PC-3 (cell line): ENCODE measurements around the gene PBX4. TPM values are rescaled to one million over a fixed set of nuclear protein-coding genes. Genes with fewer than 3 reads are reported as not detected.

Experiments used
- ATAC-seq: fragments of 200-7000 bp; cut with Tn5 transposase; 2 replicates; pipeline ENCODE4 v1.9.1; 2020; ENCODE audit warnings: mild to moderate bottlenecking, moderate library complexity
- BruUV-seq: library from RNA; stranded (reverse); fragments of 400-500 nt; replicated peaks from 2 replicates; lab custom pipeline; 2021; lab: Mats Ljungman, UMichigan
- CTCF ChIA-PET: fragments of 300-600 bp; sonication (Branson Sonifier 250); formaldehyde crosslinking; loops from one replicate; lab custom pipeline; 2022; ENCODE audit warnings: antibody characterized with exemption; lab: Charles Lee
- POLR2A ChIA-PET: fragments of 300-600 bp; sonication (Branson Sonifier 250); formaldehyde crosslinking; loops from one replicate; lab custom pipeline; 2022; ENCODE audit warnings: antibody characterized with exemption; ENCODE audit not compliant: unreplicated experiment; lab: Charles Lee
- DNase-seq: peaks from one replicate; pipeline ENCODE4 v3.0.0-alpha.2; 2015
- H2AFZ ChIP-seq: fragments of 300-600 bp; sonication (generic); 2 replicates; pipeline ENCODE4 v1.6.0; 2016; ENCODE audit warnings: antibody characterized with exemption, low read length
- H3F3A ChIP-seq: fragments of 300-600 bp; sonication (generic); one replicate; pipeline ENCODE4 v1.6.0; 2017; ENCODE audit warnings: antibody characterized with exemption, low read length, control low read depth, mild to moderate bottlenecking; ENCODE audit not compliant: unreplicated experiment
- H3K27ac ChIP-seq: fragments of 300-600 bp; sonication (generic); 2 replicates; pipeline ENCODE4 v1.5.1; 2016; ENCODE audit warnings: mild to moderate bottlenecking, low read length
- H3K27me3 ChIP-seq: fragments of 300-600 bp; sonication (generic); 2 replicates; pipeline ENCODE4 v1.6.1; 2016; ENCODE audit warnings: low read length, mixed read lengths
- H3K36me3 ChIP-seq: fragments of 300-600 bp; sonication (generic); 2 replicates; pipeline ENCODE4 v1.6.1; 2016; ENCODE audit warnings: low read depth, mixed run types, low read length, mixed read lengths
- H3K4me1 ChIP-seq: fragments of 300-600 bp; sonication (generic); 2 replicates; pipeline ENCODE4 v1.5.1; 2016; ENCODE audit warnings: low read length; ENCODE audit not compliant: insufficient read depth
- H3K4me2 ChIP-seq: fragments of 300-600 bp; sonication (generic); 2 replicates; pipeline ENCODE4 v1.6.0; 2016; ENCODE audit warnings: low read length
- H3K4me3 ChIP-seq: fragments of 300-600 bp; sonication (generic); 2 replicates; pipeline ENCODE4 v1.5.1; 2016; ENCODE audit warnings: mild to moderate bottlenecking, low read length, mixed read lengths
- H3K79me2 ChIP-seq: fragments of 300-600 bp; sonication (generic); 2 replicates; pipeline ENCODE4 v1.6.1; 2017; ENCODE audit warnings: low read length, mixed read lengths
- H3K9ac ChIP-seq: fragments of 300-600 bp; sonication (generic); 2 replicates; pipeline ENCODE4 v1.6.0; 2016; ENCODE audit warnings: mild to moderate bottlenecking, low read length
- H3K9me2 ChIP-seq: fragments of 300-600 bp; sonication (generic); replicated peaks from 2 replicates; pipeline ENCODE4 v1.6.1; 2016; ENCODE audit warnings: mixed run types, low read length, mixed read lengths
- H3K9me3 ChIP-seq: fragments of 300-600 bp; sonication (generic); 2 replicates; pipeline ENCODE4 v1.6.1; 2016; ENCODE audit warnings: low read length, mixed read lengths
- H4K20me1 ChIP-seq: fragments of 300-600 bp; sonication (generic); 2 replicates; pipeline ENCODE4 v1.6.1; 2016; ENCODE audit warnings: low read length, mixed read lengths
- CTCF ChIP-seq: fragments of 300-600 bp; sonication (generic); conservative IDR thresholded peaks from 2 replicates; pipeline ENCODE4 v1.5.1; 2017; ENCODE audit warnings: antibody characterized with exemption, low read depth, mild to moderate bottlenecking, low read length
- EZH2 ChIP-seq: fragments of 300-600 bp; sonication (generic); IDR thresholded peaks from one replicate; pipeline ENCODE4 v1.6.1; 2017; ENCODE audit warnings: antibody characterized with exemption, mild to moderate bottlenecking, low read length; ENCODE audit not compliant: unreplicated experiment
- EZH2phosphoT487 ChIP-seq: fragments of 300-600 bp; sonication (generic); IDR thresholded peaks from 2 replicates; pipeline ENCODE4 v1.6.1; 2018; ENCODE audit warnings: mild to moderate bottlenecking, antibody characterized with exemption, low read length, borderline replicate concordance
- intact Hi-C: fragments of 100-400 bp; cut with micrococcal nuclease; formaldehyde crosslinking; loops from 2 replicates; pipeline ENCODE4 v1.9.0; 2023
- total RNA-seq: library from RNA; depleted of rRNA; stranded (reverse); fragments of >200 nt; gene quantifications from 2 replicates; pipeline ENCODE4 v1.2.3, GENCODE V29; 2014

Gene PBX4
- total RNA-seq, 1 experiment from 2014 or later: 6.9 TPM

GRCh38 chr19:19558636-19559035, 59.9 kb downstream of the PBX4 start:
- Histone ChIP-seq H3K36me3 (no peaks in the 10 kb centered on the region), H3K4me1 (no peaks in the 10 kb centered on the region), H2AFZ (no peak overlapping the region), H3K9me3 (no peaks in the 10 kb centered on the region), H3K27ac (no peak overlapping the region), H4K20me1 (no peaks in the 10 kb centered on the region), H3K9ac (no peak overlapping the region), H3K4me3 (no peak overlapping the region), H3K27me3 (no peaks in the 10 kb centered on the region), H3F3A (no peaks in the 10 kb centered on the region), H3K4me2 (no peak overlapping the region), H3K9me2 (no peaks in the 10 kb centered on the region), H3K79me2 (no peaks in the 10 kb centered on the region)
- intact Hi-C loops: no loop called here
- ChIA-PET CTCF (no interaction called here), POLR2A (no interaction called here)
- no peak for DNase-seq
- BruUV-seq: no TSS peak
- no peak for TF ChIP-seq EZH2phosphoT487
- no peak for TF ChIP-seq CTCF
- TF ChIP-seq EZH2: no peak
- no peak for ATAC-seq

GRCh38 chr19:19558055-19558454, 60.4 kb downstream of the PBX4 start:
- H3K4me2 ChIP-seq: no peak overlapping the region
- no peaks in the 10 kb centered on the region for H3F3A ChIP-seq
- H2AFZ ChIP-seq: no peak overlapping the region
- H3K4me3 ChIP-seq: no peak overlapping the region
- H3K9me3 ChIP-seq: no peaks in the 10 kb centered on the region
- ChIA-PET POLR2A (no interaction called here), CTCF (no interaction called here)
- H3K27me3 ChIP-seq: no peaks in the 10 kb centered on the region
- no peaks in the 10 kb centered on the region for H3K9me2 ChIP-seq
- H3K27ac ChIP-seq: no peak overlapping the region
- no peaks in the 10 kb centered on the region for H3K36me3 ChIP-seq
- ATAC-seq (no peak), DNase-seq (no peak)
- H3K9ac ChIP-seq: no peak overlapping the region
- no TSS peak for BruUV-seq
- no peaks in the 10 kb centered on the region for H3K4me1 ChIP-seq
- intact Hi-C loops: no loop called here
- H3K79me2 ChIP-seq: no peaks in the 10 kb centered on the region
- H4K20me1 ChIP-seq: no peaks in the 10 kb centered on the region
- TF ChIP-seq EZH2phosphoT487 (no peak), CTCF (no peak), EZH2 (no peak)

- Histone ChIP-seq H3F3A (no peaks in the 10 kb centered on the region), H3K4me2 (no peak overlapping the region), H3K79me2 (no peaks in the 10 kb centered on the region), H3K36me3 (no peaks in the 10 kb centered on the region), H2AFZ (no peak overlapping the region), H3K9me2 (no peaks in the 10 kb centered on the region), H3K4me3 (no peak overlapping the region), H3K9me3 (no peaks in the 10 kb centered on the region), H3K27ac (no peak overlapping the region), H3K27me3 (no peaks in the 10 kb centered on the region), H3K4me1 (no peaks in the 10 kb centered on the region), H4K20me1 (no peaks in the 10 kb centered on the region), H3K9ac (no peak overlapping the region)
- POLR2A ChIA-PET: no interaction called here
- CTCF ChIA-PET: no interaction called here
- TF ChIP-seq EZH2phosphoT487 (no peak), EZH2 (no peak), CTCF (peak; percentile 77)
- ATAC-seq: peak; percentile 51; the same call in 1 of the 2 replicates
- no TSS peak for BruUV-seq
- intact Hi-C loops: loop anchor here (5.0 kb wide), 1 partner anchor 88 kb away; the partner anchor contains the start of gene GMIP
- DNase-seq: peak; percentile 55
Measured at GRCh38 chr19:19554074-19555023, 64.1 kb downstream of the PBX4 start.
